HepG2 (cell line): ENCODE measurements around the gene SGCG.

Source experiments
- HOXA7 ChIP-seq: sonication (generic); formaldehyde crosslinking; IDR thresholded peaks from 2 replicates; pipeline ENCODE4 v1.8.1; 2022; ENCODE audit warnings: mild to moderate bottlenecking, missing genetic modification reagents, moderate library complexity
- MAFF ChIP-seq: IDR thresholded peaks from 2 replicates; pipeline ENCODE4 v1.6.1; 2011; ENCODE audit warnings: low read depth, low read length, improper control_type of control experiment
- TF ChIP-seq, protein P1 (sequence below): sonication (generic); IDR thresholded peaks from 2 replicates; pipeline ENCODE4 v1.6.1; 2016; ENCODE audit warnings: low read depth, borderline replicate concordance

DNA sequence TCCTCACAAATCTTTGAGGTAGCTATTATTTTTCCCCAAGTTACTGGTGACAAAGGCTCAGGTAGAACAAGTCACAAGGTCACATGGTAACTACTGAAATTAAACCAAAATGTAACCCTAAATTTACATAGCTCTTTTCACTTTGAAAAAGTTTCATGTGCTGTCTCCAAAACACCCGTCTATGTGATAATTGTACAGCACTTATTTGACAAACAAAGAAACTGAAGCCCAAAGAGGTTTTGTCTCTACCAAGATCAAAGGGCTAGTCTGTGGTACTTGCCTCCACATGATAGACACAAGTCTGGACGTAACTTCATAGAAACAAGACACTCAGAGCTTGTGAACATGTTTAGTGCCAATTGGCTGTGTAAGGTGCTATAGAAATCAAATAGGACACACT, 144.4 kb downstream of the SGCG start:
- TF ChIP-seq MAFF (no peak), HOXA7 (CRISPR knock-in tag) (no peak)
- TF ChIP-seq, protein P1, sequence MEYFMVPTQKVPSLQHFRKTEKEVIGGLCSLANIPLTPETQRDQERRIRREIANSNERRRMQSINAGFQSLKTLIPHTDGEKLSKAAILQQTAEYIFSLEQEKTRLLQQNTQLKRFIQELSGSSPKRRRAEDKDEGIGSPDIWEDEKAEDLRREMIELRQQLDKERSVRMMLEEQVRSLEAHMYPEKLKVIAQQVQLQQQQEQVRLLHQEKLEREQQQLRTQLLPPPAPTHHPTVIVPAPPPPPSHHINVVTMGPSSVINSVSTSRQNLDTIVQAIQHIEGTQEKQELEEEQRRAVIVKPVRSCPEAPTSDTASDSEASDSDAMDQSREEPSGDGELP: no peak
